ENCODE results near the gene REP15. TPM values are rescaled to one million over a fixed set of nuclear protein-coding genes. Genes with fewer than 3 reads are reported as not detected.
"Not testable (repeated sequence)": the region's sequence is repeated elsewhere in the genome, so short reads cannot be mapped to it uniquely, and the experiment has no call there.

Gene REP15
- total RNA-seq, 1 donor from 2014 or later, result 4.5 TPM

DNA sequence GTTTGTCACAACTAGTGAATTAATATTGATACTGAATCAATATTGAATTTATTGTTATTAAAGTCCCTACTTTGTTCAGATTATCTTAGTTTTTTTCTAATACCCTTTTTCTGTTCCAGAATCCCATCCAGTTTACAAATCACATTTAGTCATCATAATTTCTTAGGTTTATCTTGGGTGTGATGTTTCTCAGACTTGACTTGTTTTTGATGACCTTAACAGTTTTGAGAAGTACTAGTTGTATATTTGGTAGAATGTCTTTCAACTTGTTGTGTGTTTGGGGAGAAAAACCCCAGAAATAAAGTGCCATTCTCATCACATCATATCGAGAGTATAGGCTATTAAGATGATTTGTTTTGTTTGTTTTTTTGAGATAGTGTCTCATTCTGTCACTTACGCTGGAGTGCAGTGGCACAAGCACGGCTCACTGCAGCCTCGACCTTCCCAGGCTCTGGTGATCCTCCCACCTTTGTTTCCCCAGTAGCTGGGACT is 33.9 kb downstream of the REP15 start:
- no peaks in the 10 kb centered on the region for H3K4me1 ChIP-seq
- H3K27me3 ChIP-seq, result no peaks in the 10 kb centered on the region
- intact Hi-C loops (cut with DNase I), result loop anchor here (10.0 kb wide), 1 partner anchor 205 kb away; no protein-coding TSS in a partner anchor
- DNase-seq, result no peak
- no peaks in the 10 kb centered on the region for H3K9me3 ChIP-seq
- no peak overlapping the region for H3K27ac ChIP-seq
- no peak for ATAC-seq
- TF ChIP-seq, protein P1, sequence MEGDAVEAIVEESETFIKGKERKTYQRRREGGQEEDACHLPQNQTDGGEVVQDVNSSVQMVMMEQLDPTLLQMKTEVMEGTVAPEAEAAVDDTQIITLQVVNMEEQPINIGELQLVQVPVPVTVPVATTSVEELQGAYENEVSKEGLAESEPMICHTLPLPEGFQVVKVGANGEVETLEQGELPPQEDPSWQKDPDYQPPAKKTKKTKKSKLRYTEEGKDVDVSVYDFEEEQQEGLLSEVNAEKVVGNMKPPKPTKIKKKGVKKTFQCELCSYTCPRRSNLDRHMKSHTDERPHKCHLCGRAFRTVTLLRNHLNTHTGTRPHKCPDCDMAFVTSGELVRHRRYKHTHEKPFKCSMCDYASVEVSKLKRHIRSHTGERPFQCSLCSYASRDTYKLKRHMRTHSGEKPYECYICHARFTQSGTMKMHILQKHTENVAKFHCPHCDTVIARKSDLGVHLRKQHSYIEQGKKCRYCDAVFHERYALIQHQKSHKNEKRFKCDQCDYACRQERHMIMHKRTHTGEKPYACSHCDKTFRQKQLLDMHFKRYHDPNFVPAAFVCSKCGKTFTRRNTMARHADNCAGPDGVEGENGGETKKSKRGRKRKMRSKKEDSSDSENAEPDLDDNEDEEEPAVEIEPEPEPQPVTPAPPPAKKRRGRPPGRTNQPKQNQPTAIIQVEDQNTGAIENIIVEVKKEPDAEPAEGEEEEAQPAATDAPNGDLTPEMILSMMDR (IDR thresholded peaks at IDR 0.05), result no peak
- no peak overlapping the region for H3K4me3 ChIP-seq
- H3K36me3 ChIP-seq, result peaks cover 58% of the 10 kb centered on the region

DNA sequence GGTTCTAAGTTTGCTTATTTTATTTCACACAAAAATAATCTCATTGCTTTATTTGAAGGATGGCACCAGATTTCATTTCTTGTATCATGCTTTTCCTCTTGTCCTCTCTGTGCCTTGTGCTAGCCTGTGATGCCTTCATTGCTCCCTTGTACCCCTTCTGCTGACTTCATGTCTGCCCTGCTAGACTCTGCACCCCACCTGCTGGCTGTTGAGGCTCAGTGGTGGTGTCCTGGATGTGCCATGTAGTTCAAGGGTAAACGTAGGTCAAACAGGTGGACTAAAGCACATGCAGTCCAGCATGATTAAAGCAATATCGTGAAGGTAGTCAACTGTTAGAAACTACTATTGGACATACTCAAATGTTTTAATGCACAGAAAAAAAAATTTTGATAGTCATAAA is 36.0 kb downstream of the REP15 start:
- ATAC-seq, result no peak
- H3K36me3 ChIP-seq, result peaks cover 63% of the 10 kb centered on the region
- H3K9me3 ChIP-seq, result no peaks in the 10 kb centered on the region
- H3K4me3 ChIP-seq, result no peak overlapping the region
- H3K27ac ChIP-seq, result no peak overlapping the region
- no peaks in the 10 kb centered on the region for H3K4me1 ChIP-seq
- DNase-seq, result no peak
- intact Hi-C loops (cut with DNase I), result loop anchor here (10.0 kb wide), 1 partner anchor 203 kb away; no protein-coding TSS in a partner anchor
- TF ChIP-seq, protein P1 (IDR thresholded peaks at IDR 0.05), result no peak
- H3K27me3 ChIP-seq, result no peaks in the 10 kb centered on the region

DNA sequence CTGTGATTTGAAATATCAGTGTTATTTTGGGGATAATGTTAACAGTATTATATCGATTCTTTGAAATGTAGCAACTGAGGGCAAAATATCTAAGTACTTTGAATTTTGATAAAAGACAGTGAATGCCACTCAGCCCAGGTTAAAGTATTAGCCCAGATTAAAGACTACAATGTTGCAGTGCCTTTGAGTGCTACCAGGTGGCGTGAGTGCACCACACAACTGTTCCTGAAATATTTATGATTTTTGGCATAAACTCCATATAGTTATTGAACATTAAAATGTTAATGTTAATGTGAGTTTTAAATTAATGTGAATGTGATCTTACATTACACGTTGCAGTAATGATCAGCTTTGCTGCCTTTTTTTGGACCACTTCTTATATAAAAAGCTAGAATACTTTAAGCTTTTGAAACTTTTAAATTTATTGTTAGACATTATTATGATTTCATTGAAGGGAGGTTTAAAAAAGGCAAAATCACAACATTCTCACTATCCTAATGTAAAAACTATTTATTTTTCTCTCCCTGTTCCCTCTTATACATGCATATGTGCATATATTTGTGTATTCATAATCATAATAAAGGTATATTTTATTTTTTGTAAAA is 36.9 kb downstream of the REP15 start:
- TF ChIP-seq, protein P1 (IDR thresholded peaks at IDR 0.05), result peak; percentile 78
- Histone ChIP-seq H3K4me3 (no peak overlapping the region), H3K4me1 (no peaks in the 10 kb centered on the region), H3K36me3 (peaks cover 70% of the 10 kb centered on the region), H3K27me3 (no peaks in the 10 kb centered on the region), H3K9me3 (no peaks in the 10 kb centered on the region), H3K27ac (no peak overlapping the region)
- ATAC-seq (peak; percentile 78), DNase-seq (no peak)
- intact Hi-C loops (cut with DNase I), result loop anchor here (10.0 kb wide), 1 partner anchor 202 kb away; no protein-coding TSS in a partner anchor

DNA sequence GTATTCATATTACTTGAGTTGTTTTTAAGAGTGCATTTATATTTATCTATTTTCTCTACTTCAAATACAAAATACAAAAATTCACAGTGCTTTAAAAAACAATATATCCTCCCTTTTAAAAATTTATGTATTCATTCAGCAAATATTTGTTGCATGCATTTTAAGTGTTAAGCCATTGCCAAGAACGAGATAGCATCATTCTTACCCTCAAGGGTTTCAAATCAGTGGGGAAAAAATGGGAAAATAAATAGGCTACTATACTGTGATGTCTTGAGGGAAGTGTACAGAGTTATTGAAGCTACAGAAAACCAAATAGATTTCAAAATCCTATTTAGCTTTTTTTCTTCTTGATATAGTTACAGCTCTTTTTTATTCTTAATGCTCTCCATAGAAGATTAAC is 37.5 kb downstream of the REP15 start:
- TF ChIP-seq, protein P1 (IDR thresholded peaks at IDR 0.05), result no peak
- intact Hi-C loops (cut with DNase I), result loop anchor here (10.0 kb wide), 1 partner anchor 201 kb away; no protein-coding TSS in a partner anchor
- peaks cover 77% of the 10 kb centered on the region for H3K36me3 ChIP-seq
- no peaks in the 10 kb centered on the region for H3K27me3 ChIP-seq
- no peaks in the 10 kb centered on the region for H3K9me3 ChIP-seq
- no peaks in the 10 kb centered on the region for H3K4me1 ChIP-seq
- no peak overlapping the region for H3K27ac ChIP-seq
- ATAC-seq, result no peak
- no peak overlapping the region for H3K4me3 ChIP-seq
- DNase-seq, result no peak

DNA sequence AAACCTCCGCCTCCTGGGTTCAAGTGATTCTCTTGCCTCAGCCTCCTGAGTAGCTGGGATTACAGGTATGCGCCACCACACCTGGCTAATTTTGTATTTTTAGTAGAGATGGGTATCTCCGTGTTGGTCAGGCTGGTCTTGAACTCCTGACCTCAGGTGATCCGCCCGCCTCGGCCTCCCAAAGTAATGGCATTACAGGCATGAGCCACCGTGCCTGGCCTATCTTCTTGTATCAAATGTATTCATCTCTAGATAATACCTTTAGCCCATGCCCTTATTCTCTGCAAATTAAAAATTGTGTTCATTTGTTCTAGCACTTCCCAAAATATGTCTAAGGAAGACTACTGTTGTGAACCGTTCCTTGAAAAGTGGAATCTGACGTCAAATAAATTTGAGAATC is 38.1 kb downstream of the REP15 start:
- ATAC-seq, DNase-seq, H3K27ac ChIP-seq, H3K9me3 ChIP-seq, H3K4me3 ChIP-seq, H3K27me3 ChIP-seq, H3K4me1 ChIP-seq: not testable (repeated sequence)
- intact Hi-C loops (cut with DNase I), result loop anchor here (10.0 kb wide), 1 partner anchor 200 kb away; no protein-coding TSS in a partner anchor
- peaks cover 80% of the 10 kb centered on the region for H3K36me3 ChIP-seq

DNA sequence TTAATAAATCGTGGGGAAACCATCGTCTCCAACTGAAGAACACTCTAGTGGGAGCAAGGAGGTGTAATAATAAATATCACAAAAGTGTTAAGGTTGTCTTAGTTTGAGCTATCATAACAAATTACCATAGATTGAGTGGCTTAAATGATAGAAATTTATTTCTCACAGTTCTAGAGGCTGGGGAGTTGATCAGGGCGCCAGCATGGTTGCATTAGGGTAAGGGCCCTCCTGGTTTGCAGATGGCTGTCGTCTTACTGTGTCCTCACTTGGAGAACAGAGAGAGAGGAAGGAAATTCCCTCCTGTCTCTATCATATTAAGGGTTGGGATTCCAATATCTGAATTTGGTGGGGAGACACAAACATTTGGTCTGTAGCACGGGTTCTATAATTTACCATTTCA is 47.4 kb downstream of the REP15 start:
- DNase-seq (no peak), ATAC-seq (no peak)
- TF ChIP-seq, protein P1 (IDR thresholded peaks at IDR 0.05), result no peak
- Histone ChIP-seq H3K27ac (no peak overlapping the region), H3K36me3 (peaks cover 23% of the 10 kb centered on the region), H3K27me3 (no peaks in the 10 kb centered on the region), H3K9me3 (no peaks in the 10 kb centered on the region), H3K4me1 (peaks cover 9% of the 10 kb centered on the region), H3K4me3 (no peak overlapping the region)
- intact Hi-C loops (cut with DNase I), result no loop called here

DNA sequence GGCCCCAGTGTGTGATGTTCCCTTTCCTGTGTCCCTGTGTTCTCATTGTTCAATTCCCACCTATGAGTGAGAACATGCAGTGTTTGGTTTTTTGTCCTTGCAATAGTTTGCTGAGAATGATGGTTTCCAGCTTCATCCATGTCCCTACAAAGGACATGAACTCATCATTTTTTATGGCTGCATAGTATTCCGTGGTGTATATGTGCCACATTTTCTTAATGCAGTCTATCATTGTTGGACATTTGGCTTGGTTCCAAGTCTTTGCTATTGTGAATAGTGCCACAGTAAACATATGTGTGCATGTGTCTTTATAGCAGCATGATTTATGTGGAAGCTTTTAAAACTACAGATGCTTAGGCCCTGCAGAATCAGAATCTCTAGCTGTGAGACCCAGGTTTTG is 49.5 kb downstream of the REP15 start:
- H3K4me1 ChIP-seq; DNase-seq; ATAC-seq; H3K9me3 ChIP-seq; H3K27me3 ChIP-seq; H3K36me3 ChIP-seq; H3K27ac ChIP-seq; H3K4me3 ChIP-seq; intact Hi-C loops (cut with DNase I): not testable (repeated sequence)

Measured in upper lobe of right lung (tissue), 1 donor.